Stomach (tissue), 9 donors: ENCODE measurements around the gene CAB39. TPM values are rescaled to one million over a fixed set of nuclear protein-coding genes. Genes with fewer than 3 reads are reported as not detected.

ENCODE experiments used
- DNase-seq, 2 donors: peaks; one replicate each; pipeline versions ENCODE4 v3.0.0 to v3.0.0-alpha.2; 2013 to 2019
- H3K27ac ChIP-seq, 5 donors: fragments of 200-600 bp in 4 of 5; sonication (generic) in 4 of 5; one replicate each; pipeline ENCODE4 v1.5.1; 2013 to 2019; ENCODE audit warnings: mild to moderate bottlenecking in 1 of 5, moderate library complexity in 1 of 5
- H3K27me3 ChIP-seq, 3 donors: fragments of 200-600 bp; sonication (generic); one replicate each; pipeline ENCODE4 v1.5.1; 2017 to 2019; ENCODE audit warnings: mixed run types in 1 of 3
- H3K36me3 ChIP-seq, 4 donors: fragments of 200-600 bp; sonication (generic); 1 replicate in 3 of 4; 2 replicates in 1 of 4; pipeline ENCODE4 v1.5.1; 2016 to 2019
- H3K4me1 ChIP-seq, 4 donors: fragments of 200-600 bp; sonication (generic); one replicate each; pipeline ENCODE4 v1.5.1; 2016 to 2019
- H3K4me3 ChIP-seq, 4 donors: fragments of 200-600 bp; sonication (generic) in 3 of 4; one replicate each; pipeline ENCODE4 v1.5.1; 2016 to 2019; ENCODE audit warnings: mild to moderate bottlenecking in 1 of 4
- H3K9me3 ChIP-seq, 4 donors: fragments of 200-600 bp; sonication (generic); one replicate each; pipeline ENCODE4 v1.5.1; 2016 to 2019
- EP300 ChIP-seq: sonication (generic); formaldehyde crosslinking; IDR thresholded peaks from one replicate; pipeline ENCODE4 v1.6.1; 2017; ENCODE audit warnings: antibody characterized with exemption
- POLR2A ChIP-seq, 4 donors: fragments of 450-650 bp; IDR thresholded peaks; one replicate each; pipeline ENCODE4 v1.6.1; 2016; ENCODE audit warnings: antibody characterized with exemption in 4 of 4, control low read depth in 2 of 4, mild to moderate bottlenecking in 1 of 4, moderate library complexity in 1 of 4
- POLR2AphosphoS5 ChIP-seq, 3 donors: sonication (generic); formaldehyde crosslinking; IDR thresholded peaks; one replicate each; pipeline ENCODE4 v1.6.1; 2016; ENCODE audit warnings: antibody characterized with exemption in 3 of 3
- WGBS, 5 donors: extraction: QIAGEN DNeasy Blood & Tissue Kit in 3 of 5; methylation state at CpG; one replicate each; pipeline versions ENCODE4 v1.1.5 to v1.1.7; 2013 to 2018; 5-methylcytosine and 5-hydroxymethylcytosine counted together
- intact Hi-C: fragments of 100-400 bp; cut with DNase I; formaldehyde crosslinking; loops from one replicate; pipeline ENCODE4 v1.15.1; 2023; ENCODE audit warnings: low total_unique reads
- polyA plus RNA-seq, 3 donors: library from polyadenylated mRNA; stranded (reverse); fragments of 200-250 nt; gene quantifications; one replicate each; pipeline ENCODE4 v1.2.3, GENCODE V29; 2013
- total RNA-seq, 5 donors: library from RNA; depleted of rRNA; stranded (reverse); fragments of >200 nt; gene quantifications; one replicate each; pipeline versions ENCODE4 v1.1.0 to v1.2.3, GENCODE V29; 2014 to 2016
- TF ChIP-seq, protein P1 (sequence below), 7 experiments: fragments of 450-650 bp in 4 of 7; fragments of 200-600 bp in 3 of 7; sonication (generic) in 3 of 7; IDR thresholded peaks; one replicate each; pipeline ENCODE4 v1.5.1; 2016 to 2019; ENCODE audit warnings: antibody characterized with exemption in 7 of 7, control low read depth in 2 of 7, mild to moderate bottlenecking in 1 of 7
- donor health status: healthy with polysubstance abuse.
- donor health status: Bipolar disorder and iron deficiency.
- donor health status: healthy.

Gene CAB39
- total and polyA plus RNA-seq, 8 donors: 21.8 to 126 (median 84.5) TPM

DNA sequence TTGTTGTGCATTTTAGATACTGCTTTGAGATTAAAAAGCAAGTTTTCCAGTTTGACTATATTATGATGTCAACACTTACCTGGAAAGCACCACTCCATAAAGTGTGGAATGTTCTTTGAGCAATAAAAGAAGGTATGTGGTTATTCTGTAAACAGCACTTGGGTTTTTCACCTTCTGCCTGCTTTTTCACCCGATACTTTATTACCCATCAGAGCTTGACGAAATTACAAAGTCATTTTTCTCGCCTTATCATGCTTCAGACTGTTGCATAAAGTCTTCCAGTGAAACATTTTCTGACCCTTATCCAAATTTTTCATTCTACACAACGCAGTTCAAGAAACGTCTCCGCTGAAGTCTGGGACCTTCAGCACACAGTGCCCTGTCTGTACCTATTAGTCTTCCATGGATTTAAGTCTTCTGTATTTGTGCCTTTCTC, 25.2 kb downstream of the CAB39 start:
- Histone ChIP-seq H3K27ac (peak overlapping the region in 4 of 5 donors; percentile 41 to 70 (median 56)), H3K9me3 (no peaks in the 10 kb centered on the region), H3K36me3 (peaks cover 0 to 21% (median 11%) of the 10 kb centered on the region in 4 donors), H3K4me1 (peaks cover 42 to 86% (median 74%) of the 10 kb centered on the region in 4 donors), H3K27me3 (no peaks in the 10 kb centered on the region), H3K4me3 (no peak overlapping the region)
- DNase-seq: peak in 1 of 2 donors; percentile 70
- intact Hi-C loops: no loop called here
- WGBS, 5 donors: 28 to 49% (median 44%) methylated on average over 6 of the region's 6 CpGs
- TF ChIP-seq, protein P1, sequence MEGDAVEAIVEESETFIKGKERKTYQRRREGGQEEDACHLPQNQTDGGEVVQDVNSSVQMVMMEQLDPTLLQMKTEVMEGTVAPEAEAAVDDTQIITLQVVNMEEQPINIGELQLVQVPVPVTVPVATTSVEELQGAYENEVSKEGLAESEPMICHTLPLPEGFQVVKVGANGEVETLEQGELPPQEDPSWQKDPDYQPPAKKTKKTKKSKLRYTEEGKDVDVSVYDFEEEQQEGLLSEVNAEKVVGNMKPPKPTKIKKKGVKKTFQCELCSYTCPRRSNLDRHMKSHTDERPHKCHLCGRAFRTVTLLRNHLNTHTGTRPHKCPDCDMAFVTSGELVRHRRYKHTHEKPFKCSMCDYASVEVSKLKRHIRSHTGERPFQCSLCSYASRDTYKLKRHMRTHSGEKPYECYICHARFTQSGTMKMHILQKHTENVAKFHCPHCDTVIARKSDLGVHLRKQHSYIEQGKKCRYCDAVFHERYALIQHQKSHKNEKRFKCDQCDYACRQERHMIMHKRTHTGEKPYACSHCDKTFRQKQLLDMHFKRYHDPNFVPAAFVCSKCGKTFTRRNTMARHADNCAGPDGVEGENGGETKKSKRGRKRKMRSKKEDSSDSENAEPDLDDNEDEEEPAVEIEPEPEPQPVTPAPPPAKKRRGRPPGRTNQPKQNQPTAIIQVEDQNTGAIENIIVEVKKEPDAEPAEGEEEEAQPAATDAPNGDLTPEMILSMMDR (IDR thresholded peaks at IDR 0.05): no peak
- TF ChIP-seq POLR2AphosphoS5 (IDR thresholded peaks at IDR 0.05) (no peak), EP300 (no peak), POLR2A (IDR thresholded peaks at IDR 0.05) (no peak)

DNA sequence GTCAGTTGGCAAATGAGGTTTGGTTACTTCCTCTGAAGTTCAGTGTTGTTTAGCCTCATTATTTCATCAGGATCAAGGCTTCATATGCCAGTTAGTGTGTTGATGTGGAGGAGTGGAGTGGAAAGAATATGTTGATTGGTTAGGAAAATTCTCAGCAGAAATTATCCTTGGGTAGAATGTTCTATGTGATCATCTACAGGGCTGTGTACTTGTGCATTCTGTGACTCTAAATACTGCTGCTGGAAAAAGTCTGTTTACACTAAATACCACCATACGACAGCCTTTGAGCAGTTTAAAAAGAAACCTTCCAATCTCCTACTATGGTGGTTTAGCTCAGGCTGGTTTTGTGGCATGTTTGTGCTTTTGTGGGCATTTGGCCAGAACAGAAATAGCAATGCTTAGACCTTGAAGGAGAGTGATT, 25.8 kb downstream of the CAB39 start:
- WGBS, 5 donors: 0 to 21% (median 9%) methylated on average over 1 of the region's 1 CpG
- peak in 1 of 2 donors; percentile 65 for DNase-seq
- no peak overlapping the region for H3K4me3 ChIP-seq
- peaks cover 37 to 86% (median 71%) of the 10 kb centered on the region in 4 donors for H3K4me1 ChIP-seq
- intact Hi-C loops: no loop called here
- TF ChIP-seq, protein P1 (IDR thresholded peaks at IDR 0.05): no peak
- TF ChIP-seq POLR2A (IDR thresholded peaks at IDR 0.05) (no peak), EP300 (no peak), POLR2AphosphoS5 (IDR thresholded peaks at IDR 0.05) (no peak)
- H3K27ac ChIP-seq: peak overlapping the region; percentile 35 to 70 (median 50)
- H3K36me3 ChIP-seq: peaks cover 0 to 21% (median 11%) of the 10 kb centered on the region in 4 donors
- no peaks in the 10 kb centered on the region for H3K27me3 ChIP-seq
- no peaks in the 10 kb centered on the region for H3K9me3 ChIP-seq

DNA sequence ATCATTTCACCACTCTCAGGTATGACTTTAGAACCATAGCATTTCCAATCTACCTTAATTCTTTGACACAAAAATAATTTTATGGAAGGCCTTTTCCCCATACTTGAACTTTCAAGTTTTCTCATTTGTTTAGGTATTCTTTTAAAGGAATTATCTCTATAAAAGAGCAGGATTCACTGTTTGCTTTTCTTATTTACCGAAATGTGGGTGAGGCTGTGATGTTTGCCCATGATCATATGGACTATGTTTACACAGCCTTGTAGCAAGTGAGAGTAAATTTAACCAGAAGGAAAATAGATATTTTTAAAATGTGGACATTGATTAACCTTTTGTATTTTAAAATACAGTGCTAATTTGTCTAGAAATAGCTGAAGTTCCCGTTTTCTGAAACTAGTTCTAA, 26.3 kb downstream of the CAB39 start:
- Histone ChIP-seq H3K4me1 (peaks cover 34 to 81% (median 66%) of the 10 kb centered on the region in 4 donors), H3K27me3 (no peaks in the 10 kb centered on the region), H3K36me3 (peaks cover 0 to 22% (median 12%) of the 10 kb centered on the region in 4 donors), H3K9me3 (no peaks in the 10 kb centered on the region), H3K27ac (peak overlapping the region in 4 of 5 donors; percentile 41 to 70 (median 56)), H3K4me3 (no peak overlapping the region)
- no peak for TF ChIP-seq POLR2A (IDR thresholded peaks at IDR 0.05)
- TF ChIP-seq, protein P1 (IDR thresholded peaks at IDR 0.05): no peak
- TF ChIP-seq POLR2AphosphoS5 (IDR thresholded peaks at IDR 0.05): no peak
- no peak for TF ChIP-seq EP300
- DNase-seq: peak in 1 of 2 donors; percentile 53
- WGBS, 5 donors: 16 to 43% (median 32%) methylated on average over 2 of the region's 2 CpGs
- intact Hi-C loops: no loop called here

DNA sequence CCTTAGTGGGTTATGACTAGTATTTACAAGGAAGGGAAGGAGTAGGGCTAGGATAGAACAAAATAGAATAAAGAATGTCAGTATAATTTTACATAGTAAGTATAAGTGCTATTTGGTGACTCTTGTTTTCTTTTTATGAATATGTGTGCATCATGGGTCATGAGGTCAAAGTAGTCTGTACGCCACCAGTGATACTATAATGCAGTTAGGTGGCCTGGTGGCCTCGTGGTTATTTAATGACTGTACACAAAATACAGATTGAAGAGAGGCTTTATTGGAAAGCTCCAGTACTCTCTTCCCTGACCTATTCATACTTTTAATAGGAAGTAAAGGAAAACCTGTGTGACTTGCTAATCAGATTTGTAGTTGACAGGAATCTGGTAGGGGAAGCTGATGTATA, 27.3 kb downstream of the CAB39 start:
- intact Hi-C loops: no loop called here
- WGBS, 5 donors: 53 to 75% (median 64%) methylated on average over 2 of the region's 2 CpGs
- no peak for DNase-seq
- peak overlapping the region in 1 of 5 donors; percentile 70 for H3K27ac ChIP-seq
- H3K9me3 ChIP-seq: no peaks in the 10 kb centered on the region
- H3K4me3 ChIP-seq: no peak overlapping the region
- H3K36me3 ChIP-seq: peaks cover 0 to 28% (median 18%) of the 10 kb centered on the region in 4 donors
- no peaks in the 10 kb centered on the region for H3K27me3 ChIP-seq
- peaks cover 30 to 70% (median 58%) of the 10 kb centered on the region in 4 donors for H3K4me1 ChIP-seq
- TF ChIP-seq POLR2A (IDR thresholded peaks at IDR 0.05): no peak
- TF ChIP-seq EP300: no peak
- TF ChIP-seq, protein P1 (IDR thresholded peaks at IDR 0.05): no peak
- TF ChIP-seq POLR2AphosphoS5 (IDR thresholded peaks at IDR 0.05): no peak
